HEK293 (cell line): ENCODE data around the gene RAB11FIP3.

ENCODE experiments used
- BCL11A ChIP-seq: fragments of 450-650 bp; formaldehyde crosslinking; IDR thresholded peaks from 2 replicates; pipeline ENCODE4 v1.5.1; 2016; ENCODE audit warnings: low read depth, missing biosample characterization, missing genetic modification characterization
- GLIS1 ChIP-seq: fragments of 450-650 bp; formaldehyde crosslinking; IDR thresholded peaks from 2 replicates; pipeline ENCODE4 v1.5.1; 2016; ENCODE audit warnings: missing biosample characterization, missing genetic modification characterization
- GLIS2 ChIP-seq: fragments of 450-650 bp; formaldehyde crosslinking; IDR thresholded peaks from 2 replicates; pipeline ENCODE4 v1.5.1; 2016; ENCODE audit warnings: missing biosample characterization, missing genetic modification characterization
- KLF10 ChIP-seq: fragments of 450-650 bp; IDR thresholded peaks from 2 replicates; pipeline ENCODE4 v1.5.1; 2018; ENCODE audit warnings: missing biosample characterization, mild to moderate bottlenecking, missing genetic modification characterization
- KLF16 ChIP-seq: fragments of 450-650 bp; formaldehyde crosslinking; IDR thresholded peaks from 2 replicates; pipeline ENCODE4 v1.5.1; 2017; ENCODE audit warnings: missing biosample characterization, missing genetic modification characterization
- PRDM1 ChIP-seq: fragments of 450-650 bp; formaldehyde crosslinking; IDR thresholded peaks from 2 replicates; pipeline ENCODE4; 2016; ENCODE audit warnings: missing biosample characterization, missing genetic modification characterization
- SALL2 ChIP-seq: fragments of 450-650 bp; formaldehyde crosslinking; IDR thresholded peaks from 2 replicates; pipeline ENCODE4 v1.5.0; 2017; ENCODE audit warnings: missing biosample characterization, mild to moderate bottlenecking, missing genetic modification characterization, borderline replicate concordance
- ZBTB1 ChIP-seq: fragments of 450-650 bp; formaldehyde crosslinking; IDR thresholded peaks from 2 replicates; pipeline ENCODE4 v1.5.1; 2016; ENCODE audit warnings: missing biosample characterization, missing genetic modification characterization
- ZBTB20 ChIP-seq: fragments of 450-650 bp; formaldehyde crosslinking; IDR thresholded peaks from 2 replicates; pipeline ENCODE4 v1.5.1; 2016; ENCODE audit warnings: missing biosample characterization, missing genetic modification characterization
- ZFP37 ChIP-seq: fragments of 450-650 bp; formaldehyde crosslinking; IDR thresholded peaks from 2 replicates; pipeline ENCODE4 v1.5.1; 2016; ENCODE audit warnings: missing biosample characterization, missing genetic modification characterization
- ZNF132 ChIP-seq: fragments of 450-650 bp; formaldehyde crosslinking; IDR thresholded peaks from 2 replicates; pipeline ENCODE4 v1.5.1; 2017; ENCODE audit warnings: missing biosample characterization, missing genetic modification characterization, borderline replicate concordance
- ZNF169 ChIP-seq: fragments of 450-650 bp; formaldehyde crosslinking; IDR thresholded peaks from 2 replicates; pipeline ENCODE4 v1.5.1; 2016; ENCODE audit warnings: missing biosample characterization, missing genetic modification characterization
- ZNF202 ChIP-seq: fragments of 450-650 bp; formaldehyde crosslinking; IDR thresholded peaks from 2 replicates; pipeline ENCODE4 v1.5.1; 2016; ENCODE audit warnings: missing biosample characterization, missing genetic modification characterization, borderline replicate concordance
- ZNF24 ChIP-seq: fragments of 450-650 bp; formaldehyde crosslinking; IDR thresholded peaks from 2 replicates; pipeline ENCODE4 v1.5.1; 2016; ENCODE audit warnings: missing biosample characterization, missing genetic modification characterization
- ZNF248 ChIP-seq: fragments of 450-650 bp; formaldehyde crosslinking; IDR thresholded peaks from 2 replicates; pipeline ENCODE4 v1.5.1; 2017; ENCODE audit warnings: missing biosample characterization, missing genetic modification characterization
- ZNF335 ChIP-seq: fragments of 450-650 bp; formaldehyde crosslinking; conservative IDR thresholded peaks from 2 replicates; pipeline ENCODE4 v1.5.1; 2016; ENCODE audit warnings: missing biosample characterization, missing genetic modification characterization
- ZNF426 ChIP-seq: fragments of 450-650 bp; formaldehyde crosslinking; IDR thresholded peaks from 2 replicates; pipeline ENCODE4 v1.5.1; 2017; ENCODE audit warnings: missing biosample characterization, missing genetic modification characterization, mild to moderate bottlenecking, inconsistent platforms, moderate library complexity
- ZNF473 ChIP-seq: fragments of 450-650 bp; formaldehyde crosslinking; IDR thresholded peaks from 2 replicates; pipeline ENCODE4 v1.5.1; 2017; ENCODE audit warnings: missing biosample characterization, missing genetic modification characterization
- ZNF530 ChIP-seq: fragments of 450-650 bp; formaldehyde crosslinking; IDR thresholded peaks from 2 replicates; pipeline ENCODE4 v1.5.1; 2016; ENCODE audit warnings: low read depth, missing biosample characterization, missing genetic modification characterization
- ZNF558 ChIP-seq: fragments of 450-650 bp; formaldehyde crosslinking; IDR thresholded peaks from 2 replicates; pipeline ENCODE4 v1.5.1; 2016; ENCODE audit warnings: missing biosample characterization, missing genetic modification characterization
- ZNF707 ChIP-seq: fragments of 450-650 bp; formaldehyde crosslinking; IDR thresholded peaks from 2 replicates; pipeline ENCODE4 v1.5.1; 2016; ENCODE audit warnings: missing biosample characterization, missing genetic modification characterization
- ZNF843 ChIP-seq: fragments of 450-650 bp; formaldehyde crosslinking; IDR thresholded peaks from 2 replicates; pipeline ENCODE4 v1.5.1; 2016; ENCODE audit warnings: missing biosample characterization, missing genetic modification characterization
- ZSCAN16 ChIP-seq: fragments of 450-650 bp; formaldehyde crosslinking; IDR thresholded peaks from 2 replicates; pipeline ENCODE4 v1.5.1; 2016; ENCODE audit warnings: missing biosample characterization, missing genetic modification characterization
- ZSCAN23 ChIP-seq: fragments of 450-650 bp; formaldehyde crosslinking; IDR thresholded peaks from 2 replicates; pipeline ENCODE4 v1.5.1; 2016; ENCODE audit warnings: missing biosample characterization, missing genetic modification characterization
- ZSCAN30 ChIP-seq: fragments of 450-650 bp; IDR thresholded peaks from 2 replicates; pipeline ENCODE4 v1.5.1; 2018; ENCODE audit warnings: missing biosample characterization, mild to moderate bottlenecking, missing genetic modification characterization, moderate library complexity
- ZXDB ChIP-seq: fragments of 450-650 bp; formaldehyde crosslinking; IDR thresholded peaks from 2 replicates; pipeline ENCODE4 v1.5.1; 2016; ENCODE audit warnings: missing biosample characterization, missing genetic modification characterization
- TF ChIP-seq, protein P1 (sequence below): fragments of 450-650 bp; formaldehyde crosslinking; conservative IDR thresholded peaks from 2 replicates; pipeline ENCODE4 v1.5.1; 2016; ENCODE audit warnings: low read depth, missing biosample characterization, missing genetic modification characterization
- TF ChIP-seq, protein P2 (sequence below): fragments of 450-650 bp; formaldehyde crosslinking; IDR thresholded peaks from 2 replicates; pipeline ENCODE4 v1.5.1; 2016; ENCODE audit warnings: missing biosample characterization, missing genetic modification characterization
- TF ChIP-seq, protein P3 (sequence below): fragments of 450-650 bp; formaldehyde crosslinking; IDR thresholded peaks from 2 replicates; pipeline ENCODE4 v1.5.1; 2016; ENCODE audit warnings: missing biosample characterization, missing genetic modification characterization
- TF ChIP-seq, protein P4 (sequence below): fragments of 450-650 bp; formaldehyde crosslinking; IDR thresholded peaks from 2 replicates; pipeline ENCODE4 v1.5.1; 2016; ENCODE audit warnings: missing biosample characterization, missing genetic modification characterization
- TF ChIP-seq, protein P5 (sequence below): fragments of 450-650 bp; formaldehyde crosslinking; IDR thresholded peaks from 2 replicates; pipeline ENCODE4 v1.5.1; 2016; ENCODE audit warnings: missing biosample characterization, missing genetic modification characterization

RAB11FIP3 gene

DNA sequence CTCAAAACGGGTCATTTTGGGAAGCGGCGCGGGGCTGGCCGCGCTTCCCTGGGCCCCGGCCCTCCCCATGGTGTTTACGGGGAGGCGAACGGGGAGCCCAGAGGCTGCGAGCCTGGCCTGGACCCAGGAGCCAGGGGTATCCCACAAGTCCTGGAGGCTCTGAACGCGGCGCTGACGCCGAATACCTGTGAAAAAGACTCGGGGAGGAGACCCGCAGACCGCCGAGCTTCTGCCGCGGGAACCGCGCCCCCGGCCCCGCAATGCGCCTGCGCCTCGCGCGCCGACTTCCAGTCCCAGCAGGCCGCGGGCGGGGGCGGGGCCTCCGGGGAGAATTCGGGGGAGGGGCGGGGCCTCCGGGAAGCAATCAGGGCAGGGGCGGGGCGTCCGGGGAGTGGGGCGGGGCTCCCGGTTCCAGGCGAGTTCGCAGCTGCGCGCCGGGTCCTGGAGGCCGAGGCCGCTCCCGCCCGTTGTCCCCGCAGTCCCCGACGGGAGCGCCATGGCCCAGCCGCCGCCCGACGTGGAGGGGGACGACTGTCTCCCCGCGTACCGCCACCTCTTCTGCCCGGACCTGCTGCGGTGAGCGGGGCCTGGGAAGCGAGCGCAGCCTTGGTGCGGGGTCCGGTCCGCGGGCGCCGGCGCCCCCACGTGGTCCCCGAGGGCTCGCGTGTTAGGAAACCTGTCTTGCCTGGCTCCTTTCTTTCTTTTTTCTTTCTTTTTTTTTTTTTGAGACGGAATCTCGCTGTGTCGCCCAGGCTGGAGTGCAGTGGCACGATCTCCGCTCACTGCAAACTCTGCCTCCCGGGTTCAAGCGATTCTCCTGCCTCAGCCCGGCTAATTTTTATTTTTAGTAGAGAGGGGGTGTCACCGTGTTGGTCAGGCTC lies 23.7 kb upstream of the RAB11FIP3 start, which contains the start of gene DECR2 (continued):
- TF ChIP-seq, protein P1, sequence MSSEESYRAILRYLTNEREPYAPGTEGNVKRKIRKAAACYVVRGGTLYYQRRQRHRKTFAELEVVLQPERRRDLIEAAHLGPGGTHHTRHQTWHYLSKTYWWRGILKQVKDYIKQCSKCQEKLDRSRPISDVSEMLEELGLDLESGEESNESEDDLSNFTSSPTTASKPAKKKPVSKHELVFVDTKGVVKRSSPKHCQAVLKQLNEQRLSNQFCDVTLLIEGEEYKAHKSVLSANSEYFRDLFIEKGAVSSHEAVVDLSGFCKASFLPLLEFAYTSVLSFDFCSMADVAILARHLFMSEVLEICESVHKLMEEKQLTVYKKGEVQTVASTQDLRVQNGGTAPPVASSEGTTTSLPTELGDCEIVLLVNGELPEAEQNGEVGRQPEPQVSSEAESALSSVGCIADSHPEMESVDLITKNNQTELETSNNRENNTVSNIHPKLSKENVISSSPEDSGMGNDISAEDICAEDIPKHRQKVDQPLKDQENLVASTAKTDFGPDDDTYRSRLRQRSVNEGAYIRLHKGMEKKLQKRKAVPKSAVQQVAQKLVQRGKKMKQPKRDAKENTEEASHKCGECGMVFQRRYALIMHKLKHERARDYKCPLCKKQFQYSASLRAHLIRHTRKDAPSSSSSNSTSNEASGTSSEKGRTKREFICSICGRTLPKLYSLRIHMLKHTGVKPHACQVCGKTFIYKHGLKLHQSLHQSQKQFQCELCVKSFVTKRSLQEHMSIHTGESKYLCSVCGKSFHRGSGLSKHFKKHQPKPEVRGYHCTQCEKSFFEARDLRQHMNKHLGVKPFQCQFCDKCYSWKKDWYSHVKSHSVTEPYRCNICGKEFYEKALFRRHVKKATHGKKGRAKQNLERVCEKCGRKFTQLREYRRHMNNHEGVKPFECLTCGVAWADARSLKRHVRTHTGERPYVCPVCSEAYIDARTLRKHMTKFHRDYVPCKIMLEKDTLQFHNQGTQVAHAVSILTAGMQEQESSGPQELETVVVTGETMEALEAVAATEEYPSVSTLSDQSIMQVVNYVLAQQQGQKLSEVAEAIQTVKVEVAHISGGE (tag by site-specific recombination), result peak; percentile 38; the same call in 1 of the 2 replicates
- TF ChIP-seq PRDM1 (tag by site-specific recombination) (no peak), ZNF558 (no peak), ZNF24 (no peak), ZNF132 (tag by site-specific recombination) (no peak), BCL11A (no peak), ZSCAN16 (tag by site-specific recombination) (0 out of 2 replicates have a peak, but pooled peaks have one; percentile 24), KLF10 (tag by site-specific recombination) (no peak), KLF16 (tag by site-specific recombination) (peak; percentile 86), ZNF248 (tag by site-specific recombination) (no peak), SALL2 (tag by site-specific recombination) (no peak), ZNF707 (tag by site-specific recombination) (no peak), ZSCAN23 (tag by site-specific recombination) (no peak), ZBTB20 (tag by site-specific recombination) (peak; percentile 93), ZNF202 (tag by site-specific recombination) (no peak), ZNF169 (tag by site-specific recombination) (no peak), GLIS2 (tag by site-specific recombination) (peak; percentile 65; the same call in 1 of the 2 replicates), ZNF530 (tag by site-specific recombination) (no peak), GLIS1 (tag by site-specific recombination) (peak; percentile 31; the same call in 1 of the 2 replicates), ZNF843 (peak; percentile 61; the same call in 1 of the 2 replicates), ZBTB1 (tag by site-specific recombination) (peak; percentile 60; the same call in 1 of the 2 replicates), ZXDB (tag by site-specific recombination) (peak; percentile 26; the same call in 1 of the 2 replicates), ZNF335 (peak; percentile 53), ZNF426 (tag by site-specific recombination) (no peak), ZNF473 (no peak), ZSCAN30 (tag by site-specific recombination) (peak; percentile 85), ZFP37 (0 out of 2 replicates have a peak, but pooled peaks have one; percentile 22)
- TF ChIP-seq, protein P2, sequence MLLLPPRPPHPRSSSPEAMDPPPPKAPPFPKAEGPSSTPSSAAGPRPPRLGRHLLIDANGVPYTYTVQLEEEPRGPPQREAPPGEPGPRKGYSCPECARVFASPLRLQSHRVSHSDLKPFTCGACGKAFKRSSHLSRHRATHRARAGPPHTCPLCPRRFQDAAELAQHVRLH (tag by site-specific recombination), result peak; percentile 77
- TF ChIP-seq, protein P3, sequence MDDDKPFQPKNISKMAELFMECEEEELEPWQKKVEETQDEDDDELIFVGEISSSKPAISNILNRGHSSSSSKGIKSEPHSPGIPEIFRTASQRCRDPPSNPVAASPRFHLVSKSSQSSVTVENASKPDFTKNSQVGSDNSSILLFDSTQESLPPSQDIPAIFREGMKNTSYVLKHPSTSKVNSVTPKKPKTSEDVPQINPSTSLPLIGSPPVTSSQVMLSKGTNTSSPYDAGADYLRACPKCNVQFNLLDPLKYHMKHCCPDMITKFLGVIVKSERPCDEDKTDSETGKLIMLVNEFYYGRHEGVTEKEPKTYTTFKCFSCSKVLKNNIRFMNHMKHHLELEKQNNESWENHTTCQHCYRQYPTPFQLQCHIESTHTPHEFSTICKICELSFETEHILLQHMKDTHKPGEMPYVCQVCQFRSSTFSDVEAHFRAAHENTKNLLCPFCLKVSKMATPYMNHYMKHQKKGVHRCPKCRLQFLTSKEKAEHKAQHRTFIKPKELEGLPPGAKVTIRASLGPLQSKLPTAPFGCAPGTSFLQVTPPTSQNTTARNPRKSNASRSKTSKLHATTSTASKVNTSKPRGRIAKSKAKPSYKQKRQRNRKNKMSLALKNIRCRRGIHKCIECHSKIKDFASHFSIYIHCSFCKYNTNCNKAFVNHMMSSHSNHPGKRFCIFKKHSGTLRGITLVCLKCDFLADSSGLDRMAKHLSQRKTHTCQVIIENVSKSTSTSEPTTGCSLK (tag by site-specific recombination), result no peak
- TF ChIP-seq, protein P4, sequence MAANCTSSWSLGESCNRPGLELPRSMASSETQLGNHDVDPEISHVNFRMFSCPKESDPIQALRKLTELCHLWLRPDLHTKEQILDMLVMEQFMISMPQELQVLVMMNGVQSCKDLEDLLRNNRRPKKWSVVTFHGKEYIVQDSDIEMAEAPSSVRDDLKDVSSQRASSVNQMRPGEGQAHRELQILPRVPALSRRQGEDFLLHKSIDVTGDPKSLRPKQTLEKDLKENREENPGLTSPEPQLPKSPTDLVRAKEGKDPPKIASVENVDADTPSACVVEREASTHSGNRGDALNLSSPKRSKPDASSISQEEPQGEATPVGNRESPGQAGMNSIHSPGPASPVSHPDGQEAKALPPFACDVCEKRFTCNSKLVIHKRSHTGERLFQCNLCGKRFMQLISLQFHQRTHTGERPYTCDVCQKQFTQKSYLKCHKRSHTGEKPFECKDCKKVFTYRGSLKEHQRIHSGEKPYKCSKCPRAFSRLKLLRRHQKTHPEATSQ (tag by site-specific recombination), result peak; percentile 63; the same call in 1 of the 2 replicates
- TF ChIP-seq, protein P5, sequence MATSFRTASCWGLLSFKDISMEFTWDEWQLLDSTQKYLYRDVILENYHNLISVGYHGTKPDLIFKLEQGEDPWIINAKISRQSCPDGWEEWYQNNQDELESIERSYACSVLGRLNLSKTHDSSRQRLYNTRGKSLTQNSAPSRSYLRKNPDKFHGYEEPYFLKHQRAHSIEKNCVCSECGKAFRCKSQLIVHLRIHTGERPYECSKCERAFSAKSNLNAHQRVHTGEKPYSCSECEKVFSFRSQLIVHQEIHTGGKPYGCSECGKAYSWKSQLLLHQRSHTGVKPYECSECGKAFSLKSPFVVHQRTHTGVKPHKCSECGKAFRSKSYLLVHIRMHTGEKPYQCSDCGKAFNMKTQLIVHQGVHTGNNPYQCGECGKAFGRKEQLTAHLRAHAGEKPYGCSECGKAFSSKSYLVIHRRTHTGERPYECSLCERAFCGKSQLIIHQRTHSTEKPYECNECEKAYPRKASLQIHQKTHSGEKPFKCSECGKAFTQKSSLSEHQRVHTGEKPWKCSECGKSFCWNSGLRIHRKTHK (tag by site-specific recombination), result no peak
